K562 (cell line): ENCODE data around the gene CCNL1. TPM values are rescaled to one million over a fixed set of nuclear protein-coding genes. Genes with fewer than 3 reads are reported as not detected.

ENCODE experiments used
- CBX1 ChIP-seq: sonication (generic); IDR thresholded peaks from 2 replicates; pipeline ENCODE4 v1.6.1; 2016; ENCODE audit warnings: antibody characterized with exemption, low read depth, mild to moderate bottlenecking
- CSDE1 ChIP-seq, 2 experiments: fragments of 450-650 bp; IDR thresholded peaks; 2 replicates each; pipeline ENCODE4 v1.6.1; 2016; ENCODE audit warnings: mild to moderate bottlenecking in 1 of 2
- GATA2 ChIP-seq: sonication (generic); formaldehyde crosslinking; IDR thresholded peaks from 2 replicates; pipeline ENCODE4 v1.4.0; 2020; ENCODE audit warnings: mild to moderate bottlenecking, missing genetic modification reagents
- NR2C1 ChIP-seq, 2 experiments: fragments of 450-650 bp; IDR thresholded peaks; 2 replicates each; pipeline ENCODE4 v1.6.1; 2017; ENCODE audit warnings: mild to moderate bottlenecking in 2 of 2, antibody characterized with exemption in 1 of 2, inconsistent platforms in 1 of 2, missing compliant biosample characterization in 1 of 2, missing genetic modification characterization in 1 of 2
- PHB2 ChIP-seq: fragments of 450-650 bp; IDR thresholded peaks from 2 replicates; pipeline ENCODE4 v1.6.1; 2017; ENCODE audit warnings: low read depth
- PHF20 ChIP-seq: fragments of 450-650 bp; IDR thresholded peaks from 2 replicates; pipeline ENCODE4 v1.6.1; 2018; ENCODE audit not compliant: partially characterized antibody
- ZFP30 ChIP-seq: fragments of 250-450 bp; sonication (Bioruptor Pico); IDR thresholded peaks from 2 replicates; pipeline ENCODE4 v1.8.0; 2022; ENCODE audit warnings: moderate library complexity, mild to moderate bottlenecking, inconsistent platforms, borderline replicate concordance
- ZNF134 ChIP-seq: fragments of 250-450 bp; sonication (Bioruptor Pico); conservative IDR thresholded peaks from 2 replicates; pipeline ENCODE4 v1.4.0; 2020
- ZNF217 ChIP-seq: sonication (generic); formaldehyde crosslinking; IDR thresholded peaks from 2 replicates; pipeline ENCODE4 v1.8.0; 2022; ENCODE audit warnings: mild to moderate bottlenecking, missing genetic modification reagents
- ZNF354B ChIP-seq: fragments of 250-450 bp; sonication (Bioruptor Pico); IDR thresholded peaks from 2 replicates; pipeline ENCODE4 v1.4.0; 2020
- ZNF778 ChIP-seq: fragments of 450-650 bp; formaldehyde crosslinking; IDR thresholded peaks from 2 replicates; pipeline ENCODE4 v1.4.0; 2020; ENCODE audit warnings: mild to moderate bottlenecking, moderate library complexity
- polyA plus RNA-seq, 8 experiments: library from polyadenylated mRNA; depleted of rRNA in 4 of 8; stranded (reverse) in 5 of 8; unstranded in 3 of 8; fragments of >200 nt; fragmentation: Nextera tagmentation in 2 of 8; fragmentation: Illumina TruSeq in 1 of 8; extraction: Ambion mirVana in 2 of 8; extraction: Trizol in 1 of 8; gene quantifications; 2 replicates each; pipeline versions ENCODE4 v1.2.1 to v1.2.3, GENCODE V29; 2011 to 2014; ENCODE audit warnings: inconsistent platforms in 1 of 8, missing spikeins in 1 of 8
- total RNA-seq, 7 experiments: library from RNA; depleted of rRNA in 6 of 7; stranded (reverse); fragments of >200 nt in 6 of 7; fragmentation: Illumina TruSeq in 2 of 7; extraction: Trizol in 2 of 7; gene quantifications; 2 replicates each; pipeline versions ENCODE4 v1.2.1 to v1.2.3, GENCODE V29; 2011 to 2021; ENCODE audit warnings: low replicate concordance in 1 of 7
- TF ChIP-seq, protein P1 (sequence below): fragments of 250-450 bp; sonication (Bioruptor Pico); IDR thresholded peaks from 2 replicates; pipeline ENCODE4 v1.5.0; 2021
- TF ChIP-seq, protein P2 (sequence below): sonication (generic); formaldehyde crosslinking; IDR thresholded peaks from 2 replicates; pipeline ENCODE4 v1.4.0; 2020; ENCODE audit warnings: mild to moderate bottlenecking, missing genetic modification reagents
- TF ChIP-seq, protein P3 (sequence below), 2 experiments: fragments of 450-650 bp in 1 of 2; IDR thresholded peaks; 2 replicates each; pipeline ENCODE4 v1.6.1; 2011 to 2017; ENCODE audit warnings: low read depth in 2 of 2, antibody characterized with exemption in 1 of 2, borderline replicate concordance in 1 of 2, low read length in 1 of 2, mild to moderate bottlenecking in 1 of 2, mixed read lengths in 1 of 2; ENCODE audit not compliant: control insufficient read depth in 1 of 2
- TF ChIP-seq, protein P4 (sequence below): fragments of 250-450 bp; sonication (Bioruptor Pico); IDR thresholded peaks from 2 replicates; pipeline ENCODE4 v1.4.0; 2020
- TF ChIP-seq, protein P5 (sequence below): fragments of 450-650 bp; IDR thresholded peaks from 2 replicates; pipeline ENCODE4 v1.6.1; 2016; ENCODE audit warnings: mild to moderate bottlenecking

The CCNL1 gene
- total and polyA plus RNA-seq, 9 of the 15 experiments (the other 6 are each of a cell fraction or from before 2014, with no cell fraction given): 16.1 to 186 (median 132) TPM

DNA sequence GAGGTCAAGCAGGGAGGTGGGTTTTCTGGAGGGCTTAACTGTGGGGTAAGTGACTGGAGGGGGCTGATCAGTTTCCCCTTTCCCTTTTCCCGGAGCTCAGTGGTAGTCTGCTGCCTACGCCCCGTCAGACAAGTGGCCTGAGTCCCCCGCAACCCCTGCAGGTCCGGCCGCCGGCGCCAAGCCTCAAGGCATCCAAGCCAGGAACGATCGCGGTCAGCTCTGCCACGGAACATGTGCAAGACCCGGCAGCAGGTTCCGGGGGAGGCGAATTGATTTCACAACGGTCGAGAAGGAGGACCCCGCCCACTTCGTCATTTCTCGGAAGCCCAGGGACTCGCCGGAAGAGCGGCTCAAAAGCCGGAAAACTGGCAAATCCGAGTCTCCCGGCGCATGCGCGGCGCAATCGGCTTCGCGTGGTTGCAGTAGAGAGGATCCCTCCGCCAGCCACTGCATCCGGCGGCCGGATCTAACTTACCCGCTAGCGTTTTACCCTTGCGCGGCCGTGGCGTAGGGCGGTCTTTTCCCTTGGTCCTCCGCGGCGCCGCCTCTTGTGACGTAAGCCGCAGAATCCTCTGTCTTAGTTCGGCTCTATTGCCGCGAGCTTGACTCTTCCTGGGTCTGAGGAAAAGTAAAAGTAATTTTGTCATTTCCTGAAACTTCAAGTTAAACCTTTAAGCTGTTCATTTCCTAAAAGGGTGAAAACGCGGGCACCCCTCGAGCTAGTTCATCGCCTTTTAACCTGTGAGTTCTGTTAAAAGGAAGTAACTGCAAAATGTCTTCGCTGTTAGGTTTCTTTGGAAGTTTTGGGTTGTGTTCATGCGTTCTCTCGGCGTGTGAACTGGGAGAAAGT lies 14.9 kb upstream of the CCNL1 start (continued):
- TF ChIP-seq, protein P1, sequence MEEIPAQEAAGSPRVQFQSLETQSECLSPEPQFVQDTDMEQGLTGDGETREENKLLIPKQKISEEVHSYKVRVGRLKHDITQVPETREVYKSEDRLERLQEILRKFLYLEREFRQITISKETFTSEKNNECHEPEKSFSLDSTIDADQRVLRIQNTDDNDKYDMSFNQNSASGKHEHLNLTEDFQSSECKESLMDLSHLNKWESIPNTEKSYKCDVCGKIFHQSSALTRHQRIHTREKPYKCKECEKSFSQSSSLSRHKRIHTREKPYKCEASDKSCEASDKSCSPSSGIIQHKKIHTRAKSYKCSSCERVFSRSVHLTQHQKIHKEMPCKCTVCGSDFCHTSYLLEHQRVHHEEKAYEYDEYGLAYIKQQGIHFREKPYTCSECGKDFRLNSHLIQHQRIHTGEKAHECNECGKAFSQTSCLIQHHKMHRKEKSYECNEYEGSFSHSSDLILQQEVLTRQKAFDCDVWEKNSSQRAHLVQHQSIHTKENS (CRISPR knock-in tag): no peak
- TF ChIP-seq ZFP30 (CRISPR knock-in tag) (no peak), PHF20 (peak; percentile 57), ZNF778 (CRISPR knock-in tag) (no peak), ZNF134 (CRISPR knock-in tag) (no peak; the same call in 1 of the 2 replicates), GATA2 (CRISPR knock-in tag) (peak; percentile 30; the same call in 1 of the 2 replicates), ZNF217 (CRISPR knock-in tag) (no peak), NR2C1 (IDR thresholded peaks at IDR 0.05) (peak; percentile 25; the same call in 1 of the 2 replicates), NR2C1 (tag; IDR thresholded peaks at IDR 0.05) (peak; percentile 66), CSDE1 (IDR thresholded peaks at IDR 0.05) (no peak; a peak in 1 of 4 replicates), PHB2 (no peak), CBX1 (peak; percentile 77), ZNF354B (CRISPR knock-in tag) (no peak)
- TF ChIP-seq, protein P2, sequence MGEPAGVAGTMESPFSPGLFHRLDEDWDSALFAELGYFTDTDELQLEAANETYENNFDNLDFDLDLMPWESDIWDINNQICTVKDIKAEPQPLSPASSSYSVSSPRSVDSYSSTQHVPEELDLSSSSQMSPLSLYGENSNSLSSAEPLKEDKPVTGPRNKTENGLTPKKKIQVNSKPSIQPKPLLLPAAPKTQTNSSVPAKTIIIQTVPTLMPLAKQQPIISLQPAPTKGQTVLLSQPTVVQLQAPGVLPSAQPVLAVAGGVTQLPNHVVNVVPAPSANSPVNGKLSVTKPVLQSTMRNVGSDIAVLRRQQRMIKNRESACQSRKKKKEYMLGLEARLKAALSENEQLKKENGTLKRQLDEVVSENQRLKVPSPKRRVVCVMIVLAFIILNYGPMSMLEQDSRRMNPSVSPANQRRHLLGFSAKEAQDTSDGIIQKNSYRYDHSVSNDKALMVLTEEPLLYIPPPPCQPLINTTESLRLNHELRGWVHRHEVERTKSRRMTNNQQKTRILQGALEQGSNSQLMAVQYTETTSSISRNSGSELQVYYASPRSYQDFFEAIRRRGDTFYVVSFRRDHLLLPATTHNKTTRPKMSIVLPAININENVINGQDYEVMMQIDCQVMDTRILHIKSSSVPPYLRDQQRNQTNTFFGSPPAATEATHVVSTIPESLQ: peak; percentile 96
- TF ChIP-seq, protein P3, sequence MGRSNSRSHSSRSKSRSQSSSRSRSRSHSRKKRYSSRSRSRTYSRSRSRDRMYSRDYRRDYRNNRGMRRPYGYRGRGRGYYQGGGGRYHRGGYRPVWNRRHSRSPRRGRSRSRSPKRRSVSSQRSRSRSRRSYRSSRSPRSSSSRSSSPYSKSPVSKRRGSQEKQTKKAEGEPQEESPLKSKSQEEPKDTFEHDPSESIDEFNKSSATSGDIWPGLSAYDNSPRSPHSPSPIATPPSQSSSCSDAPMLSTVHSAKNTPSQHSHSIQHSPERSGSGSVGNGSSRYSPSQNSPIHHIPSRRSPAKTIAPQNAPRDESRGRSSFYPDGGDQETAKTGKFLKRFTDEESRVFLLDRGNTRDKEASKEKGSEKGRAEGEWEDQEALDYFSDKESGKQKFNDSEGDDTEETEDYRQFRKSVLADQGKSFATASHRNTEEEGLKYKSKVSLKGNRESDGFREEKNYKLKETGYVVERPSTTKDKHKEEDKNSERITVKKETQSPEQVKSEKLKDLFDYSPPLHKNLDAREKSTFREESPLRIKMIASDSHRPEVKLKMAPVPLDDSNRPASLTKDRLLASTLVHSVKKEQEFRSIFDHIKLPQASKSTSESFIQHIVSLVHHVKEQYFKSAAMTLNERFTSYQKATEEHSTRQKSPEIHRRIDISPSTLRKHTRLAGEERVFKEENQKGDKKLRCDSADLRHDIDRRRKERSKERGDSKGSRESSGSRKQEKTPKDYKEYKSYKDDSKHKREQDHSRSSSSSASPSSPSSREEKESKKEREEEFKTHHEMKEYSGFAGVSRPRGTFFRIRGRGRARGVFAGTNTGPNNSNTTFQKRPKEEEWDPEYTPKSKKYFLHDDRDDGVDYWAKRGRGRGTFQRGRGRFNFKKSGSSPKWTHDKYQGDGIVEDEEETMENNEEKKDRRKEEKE (IDR thresholded peaks at IDR 0.05; ENCODE audit: borderline replicate concordance in 1 of 2, control insufficient read depth in 1 of 2, low read depth in 2 of 2, low read length in 1 of 2): peak in 1 of 2 experiments; percentile 80; a peak in 1 of 4 replicates
- TF ChIP-seq, protein P4, sequence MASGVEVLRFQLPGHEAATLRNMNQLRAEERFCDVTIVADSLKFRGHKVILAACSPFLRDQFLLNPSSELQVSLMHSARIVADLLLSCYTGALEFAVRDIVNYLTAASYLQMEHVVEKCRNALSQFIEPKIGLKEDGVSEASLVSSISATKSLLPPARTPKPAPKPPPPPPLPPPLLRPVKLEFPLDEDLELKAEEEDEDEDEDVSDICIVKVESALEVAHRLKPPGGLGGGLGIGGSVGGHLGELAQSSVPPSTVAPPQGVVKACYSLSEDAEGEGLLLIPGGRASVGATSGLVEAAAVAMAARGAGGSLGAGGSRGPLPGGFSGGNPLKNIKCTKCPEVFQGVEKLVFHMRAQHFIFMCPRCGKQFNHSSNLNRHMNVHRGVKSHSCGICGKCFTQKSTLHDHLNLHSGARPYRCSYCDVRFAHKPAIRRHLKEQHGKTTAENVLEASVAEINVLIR (CRISPR knock-in tag): peak; percentile 92
- TF ChIP-seq, protein P5, sequence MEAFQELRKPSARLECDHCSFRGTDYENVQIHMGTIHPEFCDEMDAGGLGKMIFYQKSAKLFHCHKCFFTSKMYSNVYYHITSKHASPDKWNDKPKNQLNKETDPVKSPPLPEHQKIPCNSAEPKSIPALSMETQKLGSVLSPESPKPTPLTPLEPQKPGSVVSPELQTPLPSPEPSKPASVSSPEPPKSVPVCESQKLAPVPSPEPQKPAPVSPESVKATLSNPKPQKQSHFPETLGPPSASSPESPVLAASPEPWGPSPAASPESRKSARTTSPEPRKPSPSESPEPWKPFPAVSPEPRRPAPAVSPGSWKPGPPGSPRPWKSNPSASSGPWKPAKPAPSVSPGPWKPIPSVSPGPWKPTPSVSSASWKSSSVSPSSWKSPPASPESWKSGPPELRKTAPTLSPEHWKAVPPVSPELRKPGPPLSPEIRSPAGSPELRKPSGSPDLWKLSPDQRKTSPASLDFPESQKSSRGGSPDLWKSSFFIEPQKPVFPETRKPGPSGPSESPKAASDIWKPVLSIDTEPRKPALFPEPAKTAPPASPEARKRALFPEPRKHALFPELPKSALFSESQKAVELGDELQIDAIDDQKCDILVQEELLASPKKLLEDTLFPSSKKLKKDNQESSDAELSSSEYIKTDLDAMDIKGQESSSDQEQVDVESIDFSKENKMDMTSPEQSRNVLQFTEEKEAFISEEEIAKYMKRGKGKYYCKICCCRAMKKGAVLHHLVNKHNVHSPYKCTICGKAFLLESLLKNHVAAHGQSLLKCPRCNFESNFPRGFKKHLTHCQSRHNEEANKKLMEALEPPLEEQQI: peak; percentile 92
